CD4-positive, CD25-positive, alpha-beta regulatory T cell (primary cell): ENCODE measurements around the gene VSTM4. TPM values are rescaled to one million over a fixed set of nuclear protein-coding genes. Genes with fewer than 3 reads are reported as not detected.
A peak's percentile ranks its signal among the peaks of the same experiment; 100 is the strongest.

Experiments
- ATAC-seq, 2 donors: fragments of 150-1000 bp; cut with Tn5 transposase; one replicate each; pipeline ENCODE4 v1.10.0; 2021; ENCODE audit warnings: low read depth in 2 of 2, moderate number of reproducible peaks in 2 of 2, moderate library complexity in 1 of 2
- DNase-seq, 3 donors: peaks; one replicate each; pipeline versions ENCODE4 v3.0.0 to v3.0.0-alpha.2; 2012 to 2022; ENCODE audit warnings: mixed read lengths in 1 of 3
- H3K27ac ChIP-seq: one replicate; pipeline ENCODE4 v1.7.0; 2013; ENCODE audit warnings: mild to moderate bottlenecking, low read length; ENCODE audit not compliant: insufficient read depth, poor library complexity, severe bottlenecking
- H3K27me3 ChIP-seq: one replicate; pipeline ENCODE4 v1.7.0; 2013; ENCODE audit warnings: low read length; ENCODE audit not compliant: control insufficient read depth, insufficient read depth
- H3K36me3 ChIP-seq: one replicate; pipeline ENCODE4 v1.7.0; 2013; ENCODE audit warnings: mild to moderate bottlenecking, low read length, moderate library complexity; ENCODE audit not compliant: control insufficient read depth, insufficient read depth
- H3K4me1 ChIP-seq: 2 replicates; pipeline ENCODE4 v1.7.0; 2013; ENCODE audit warnings: mild to moderate bottlenecking, low read length; ENCODE audit not compliant: insufficient read depth, control insufficient read depth, poor library complexity, severe bottlenecking
- H3K4me3 ChIP-seq: one replicate; pipeline ENCODE4 v1.7.0; 2013; ENCODE audit warnings: low read depth, mild to moderate bottlenecking, low read length, moderate library complexity
- H3K9me3 ChIP-seq, 2 experiments: 1 replicate in 1 of 2; 2 replicates in 1 of 2; pipeline ENCODE4 v1.7.0; 2013; ENCODE audit warnings: low read length in 2 of 2, mild to moderate bottlenecking in 1 of 2, moderate library complexity in 1 of 2; ENCODE audit not compliant: control insufficient read depth in 2 of 2
- H3K27ac Mint-ChIP-seq, 3 donors: one replicate each; pipeline ENCODE4 v1.8.0; 2020 to 2022; ENCODE audit warnings: mild to moderate bottlenecking in 3 of 3, mixed read lengths in 3 of 3, moderate library complexity in 2 of 3
- H3K27me3 Mint-ChIP-seq: one replicate; pipeline ENCODE4 v1.8.0; 2022; ENCODE audit warnings: mild to moderate bottlenecking, mixed read lengths
- H3K36me3 Mint-ChIP-seq: one replicate; pipeline ENCODE4 v1.8.0; 2020; ENCODE audit warnings: mixed read lengths
- H3K4me1 Mint-ChIP-seq, 4 donors: one replicate each; pipeline ENCODE4 v1.8.0; 2020 to 2022; ENCODE audit warnings: mixed read lengths in 4 of 4, mild to moderate bottlenecking in 1 of 4
- H3K4me3 Mint-ChIP-seq, 4 donors: one replicate each; pipeline ENCODE4 v1.8.0; 2020 to 2022; ENCODE audit warnings: mild to moderate bottlenecking in 4 of 4, mixed read lengths in 4 of 4, moderate library complexity in 3 of 4
- H3K9me3 Mint-ChIP-seq, 7 donors: one replicate each; pipeline ENCODE4 v1.8.0; 2020 to 2022; ENCODE audit warnings: mixed read lengths in 7 of 7, mild to moderate bottlenecking in 3 of 7, moderate library complexity in 2 of 7
- polyA plus RNA-seq, 4 donors: library from polyadenylated mRNA; unstranded; fragments of 300-500 nt; fragmentation: Illumina TruSeq; gene quantifications; one replicate each; pipeline ENCODE4 v1.2.3, GENCODE V29; 2021
- total RNA-seq: library from RNA; stranded (reverse); gene quantifications from one replicate; pipeline ENCODE4 v1.2.3, GENCODE V29; 2022

VSTM4 gene
- total and polyA plus RNA-seq, 5 donors from 2014 or later = 0.05 TPM; not detected in 4

GRCh38 chr10:49049660-49050059, 65.7 kb downstream of the VSTM4 start:
- Mint-ChIP-seq H3K36me3 (no peaks in the 10 kb centered on the region), H3K4me1 (no peaks in the 10 kb centered on the region), H3K27me3 (peaks cover 9% of the 10 kb centered on the region), H3K9me3 (peaks cover 0 to 4% (median 0%) of the 10 kb centered on the region in 7 donors), H3K4me3 (no peak overlapping the region), H3K27ac (no peak overlapping the region)
- Histone ChIP-seq H3K4me1 (no peaks in the 10 kb centered on the region), H3K36me3 (no peaks in the 10 kb centered on the region), H3K4me3 (no peak overlapping the region), H3K27ac (no peak overlapping the region), H3K27me3 (no peaks in the 10 kb centered on the region), H3K9me3 (no peaks in the 10 kb centered on the region)
- ATAC-seq (no peak), DNase-seq (no peak)

GRCh38 chr10:49047128-49047639, 68.1 kb downstream of the VSTM4 start:
- ATAC-seq = no peak
- no peak for DNase-seq
- H3K27me3 Mint-ChIP-seq = peaks cover 13% of the 10 kb centered on the region

GRCh38 chr10:49044293-49045193, 70.8 kb downstream of the VSTM4 start:
- no peaks in the 10 kb centered on the region for H3K4me1 ChIP-seq
- no peak overlapping the region for H3K4me3 Mint-ChIP-seq
- H3K27me3 ChIP-seq = no peaks in the 10 kb centered on the region
- no peaks in the 10 kb centered on the region for H3K36me3 ChIP-seq
- DNase-seq (no peak), ATAC-seq (no peak)
- H3K27ac Mint-ChIP-seq = no peak overlapping the region
- H3K36me3 Mint-ChIP-seq = no peaks in the 10 kb centered on the region
- no peak overlapping the region for H3K4me3 ChIP-seq
- no peaks in the 10 kb centered on the region for H3K4me1 Mint-ChIP-seq
- peaks cover 0 to 4% (median 0%) of the 10 kb centered on the region in 7 donors for H3K9me3 Mint-ChIP-seq
- no peaks in the 10 kb centered on the region for H3K9me3 ChIP-seq
- peaks cover 18% of the 10 kb centered on the region for H3K27me3 Mint-ChIP-seq
- no peak overlapping the region for H3K27ac ChIP-seq

More at GRCh38 chr10:49047128-49047639, 68.1 kb downstream of the VSTM4 start:
- no peak overlapping the region for H3K27ac Mint-ChIP-seq
- no peak overlapping the region for H3K4me3 Mint-ChIP-seq
- Histone ChIP-seq H3K36me3 (no peaks in the 10 kb centered on the region), H3K27me3 (no peaks in the 10 kb centered on the region), H3K9me3 (no peaks in the 10 kb centered on the region), H3K27ac (no peak overlapping the region), H3K4me1 (no peaks in the 10 kb centered on the region), H3K4me3 (no peak overlapping the region)
- no peaks in the 10 kb centered on the region for H3K36me3 Mint-ChIP-seq
- peaks cover 0 to 4% (median 0%) of the 10 kb centered on the region in 7 donors for H3K9me3 Mint-ChIP-seq
- no peaks in the 10 kb centered on the region for H3K4me1 Mint-ChIP-seq

- Mint-ChIP-seq H3K4me1 (no peaks in the 10 kb centered on the region), H3K27me3 (peaks cover 9% of the 10 kb centered on the region), H3K36me3 (no peaks in the 10 kb centered on the region), H3K9me3 (peaks cover 0 to 2% (median 0%) of the 10 kb centered on the region in 7 donors), H3K4me3 (no peak overlapping the region), H3K27ac (no peak overlapping the region)
- H3K4me3 ChIP-seq = no peak overlapping the region
- no peak overlapping the region for H3K27ac ChIP-seq
- H3K36me3 ChIP-seq = no peaks in the 10 kb centered on the region
- DNase-seq = no peak
- H3K27me3 ChIP-seq = no peaks in the 10 kb centered on the region
- no peaks in the 10 kb centered on the region for H3K4me1 ChIP-seq
- ATAC-seq = no peak
- H3K9me3 ChIP-seq = no peaks in the 10 kb centered on the region
These were observed 74.7 kb downstream of the VSTM4 start for GRCh38 chr10:49040601-49041000.

DNA sequence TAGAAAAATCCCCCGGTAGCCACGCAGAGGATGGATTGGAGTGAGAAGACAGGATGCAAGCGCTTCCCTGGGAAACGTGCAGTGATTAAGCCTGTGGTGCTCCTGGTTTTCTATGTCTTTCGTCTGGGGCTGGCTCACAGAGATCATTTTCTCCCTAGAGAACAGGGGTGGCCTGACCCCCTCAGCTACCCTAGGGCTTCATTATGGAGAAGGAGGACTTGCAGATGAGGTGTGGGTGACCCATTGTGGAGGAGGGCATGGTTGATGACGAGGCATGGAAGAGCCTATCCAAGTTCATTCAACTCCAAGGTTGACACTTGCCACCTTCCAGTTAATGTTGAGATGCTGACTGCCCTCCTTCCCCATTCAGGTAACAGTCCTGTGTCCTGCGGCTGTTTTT, 75.9 kb downstream of the VSTM4 start:
- H3K27ac Mint-ChIP-seq = no peak overlapping the region
- peaks cover 9% of the 10 kb centered on the region for H3K27me3 Mint-ChIP-seq
- no peaks in the 10 kb centered on the region for H3K36me3 Mint-ChIP-seq
- H3K27ac ChIP-seq = no peak overlapping the region
- no peaks in the 10 kb centered on the region for H3K4me1 Mint-ChIP-seq
- H3K4me3 ChIP-seq = no peak overlapping the region
- H3K4me1 ChIP-seq = no peaks in the 10 kb centered on the region
- H3K9me3 ChIP-seq = no peaks in the 10 kb centered on the region
- H3K4me3 Mint-ChIP-seq = no peak overlapping the region
- no peaks in the 10 kb centered on the region for H3K36me3 ChIP-seq
- H3K27me3 ChIP-seq = no peaks in the 10 kb centered on the region
- DNase-seq = no peak
- ATAC-seq = no peak
- H3K9me3 Mint-ChIP-seq = peaks cover 0 to 2% (median 0%) of the 10 kb centered on the region in 7 donors

GRCh38 chr10:49038711-49039110, 76.6 kb downstream of the VSTM4 start:
- H3K27ac ChIP-seq = no peak overlapping the region
- no peak for ATAC-seq
- H3K9me3 ChIP-seq = no peaks in the 10 kb centered on the region
- Mint-ChIP-seq H3K4me1 (no peaks in the 10 kb centered on the region), H3K4me3 (no peak overlapping the region), H3K27me3 (peaks cover 5% of the 10 kb centered on the region), H3K36me3 (no peaks in the 10 kb centered on the region), H3K9me3 (peaks cover 0 to 2% (median 0%) of the 10 kb centered on the region in 7 donors), H3K27ac (no peak overlapping the region)
- DNase-seq = no peak
- H3K4me3 ChIP-seq = no peak overlapping the region
- H3K36me3 ChIP-seq = no peaks in the 10 kb centered on the region
- H3K27me3 ChIP-seq = no peaks in the 10 kb centered on the region
- H3K4me1 ChIP-seq = no peaks in the 10 kb centered on the region

DNA sequence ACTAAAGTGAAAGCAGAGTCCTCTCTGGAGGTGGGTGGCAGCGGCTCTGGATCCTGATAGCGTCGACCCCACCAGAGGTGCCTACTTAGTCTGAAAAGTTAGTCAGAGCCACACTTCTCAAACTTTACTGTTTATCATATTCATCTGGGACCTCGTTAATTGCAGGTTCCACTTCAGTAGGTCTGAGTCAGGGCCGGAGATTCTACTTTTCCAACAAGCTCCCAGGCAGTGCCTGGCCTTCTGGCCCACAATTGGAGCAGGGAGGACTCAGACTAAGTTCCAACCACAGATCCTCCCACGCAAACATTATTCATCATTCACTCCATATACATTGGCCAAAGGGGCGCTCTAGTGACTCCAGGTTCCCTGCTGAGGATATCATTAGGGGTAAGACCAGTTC, 78.1 kb downstream of the VSTM4 start:
- no peaks in the 10 kb centered on the region for H3K9me3 ChIP-seq
- Mint-ChIP-seq H3K4me1 (no peaks in the 10 kb centered on the region), H3K4me3 (no peak overlapping the region), H3K27ac (peak overlapping the region in 1 of 3 donors; percentile 20), H3K27me3 (peaks cover 5% of the 10 kb centered on the region), H3K36me3 (no peaks in the 10 kb centered on the region), H3K9me3 (peaks cover 0 to 2% (median 0%) of the 10 kb centered on the region in 7 donors)
- H3K27me3 ChIP-seq = no peaks in the 10 kb centered on the region
- DNase-seq (no peak), ATAC-seq (no peak)
- H3K27ac ChIP-seq = no peak overlapping the region
- no peaks in the 10 kb centered on the region for H3K36me3 ChIP-seq
- H3K4me3 ChIP-seq = no peak overlapping the region
- H3K4me1 ChIP-seq = no peaks in the 10 kb centered on the region
